Stimulated activated CD4-positive, alpha-beta T cell treated with anti-CD3 and anti-CD28 coated beads, Interleukin-15, amount 100 ng/mL, for 24 hours (primary cell): ENCODE data around the gene RHCE.
"Not testable (repeated sequence)": the region's sequence is repeated elsewhere in the genome, so short reads cannot be mapped to it uniquely, and the experiment has no call there.

Experiments used
- DNase-seq: peaks from one replicate; pipeline ENCODE4 v3.0.0-alpha.2; 2020

The RHCE gene

DNA sequence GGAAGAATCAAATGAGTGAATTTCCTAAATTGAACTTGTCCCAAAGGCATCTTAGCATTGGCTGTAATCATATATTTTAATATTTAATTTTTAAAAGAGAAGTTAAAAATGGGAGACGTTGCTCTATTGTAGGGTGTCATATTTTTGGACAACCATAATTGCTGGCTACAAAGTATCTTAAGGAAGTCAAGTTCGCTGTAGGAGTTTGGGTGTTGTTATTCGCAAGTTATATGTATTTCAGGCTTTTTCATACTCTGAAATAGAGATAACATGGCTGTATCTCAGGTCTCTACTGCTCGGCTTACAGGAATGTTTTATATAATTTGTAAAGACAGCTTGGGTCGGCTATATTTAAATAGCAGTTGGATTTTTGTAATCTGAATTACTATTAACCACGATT lies 81.6 kb downstream of the RHCE start:
- no peak for DNase-seq

DNA sequence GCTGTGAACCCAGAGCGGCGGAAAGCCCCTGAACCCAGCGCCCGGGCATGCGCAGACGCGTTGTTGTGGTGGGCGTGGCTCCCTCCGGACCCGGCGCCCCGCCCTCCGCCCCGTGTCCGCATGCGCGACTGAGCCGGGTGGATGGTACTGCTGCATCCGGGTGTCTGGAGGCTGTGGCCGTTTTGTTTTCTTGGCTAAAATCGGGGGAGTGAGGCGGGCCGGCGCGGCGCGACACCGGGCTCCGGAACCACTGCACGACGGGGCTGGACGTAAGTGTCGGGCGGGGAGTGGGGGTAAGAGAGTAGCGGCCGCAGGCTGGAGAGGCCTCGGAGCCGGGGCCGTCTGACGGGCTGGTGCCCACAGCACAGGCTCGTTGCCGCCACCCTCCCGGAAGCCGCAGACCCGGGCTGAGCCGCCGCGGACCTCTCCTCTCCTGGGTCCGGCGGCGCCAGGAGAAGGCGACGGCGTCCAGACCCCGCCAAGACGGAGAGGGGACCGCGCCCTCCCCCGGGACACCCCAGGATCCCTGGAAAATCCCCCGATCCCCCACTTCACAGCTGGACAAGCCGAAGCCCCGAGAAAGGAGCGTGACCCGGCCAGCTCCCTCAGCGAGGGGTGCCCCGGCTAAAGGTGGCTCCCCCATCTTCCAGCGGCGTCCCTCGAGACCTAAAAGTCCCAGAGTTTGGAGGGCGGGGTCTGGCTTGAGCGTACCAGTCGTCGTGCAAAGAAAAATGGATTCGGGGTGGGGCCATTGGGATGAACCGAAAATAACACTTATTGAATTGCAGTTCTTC lies 82.2 kb downstream of the RHCE start, which contains the start of gene TMEM50A:
TSS of gene TMEM50A (plus strand) at position 147 of the 794 bp plus-strand sequence. CDS start 2,153 bp downstream, outside the sequence.
- peak; percentile 90 for DNase-seq

DNA sequence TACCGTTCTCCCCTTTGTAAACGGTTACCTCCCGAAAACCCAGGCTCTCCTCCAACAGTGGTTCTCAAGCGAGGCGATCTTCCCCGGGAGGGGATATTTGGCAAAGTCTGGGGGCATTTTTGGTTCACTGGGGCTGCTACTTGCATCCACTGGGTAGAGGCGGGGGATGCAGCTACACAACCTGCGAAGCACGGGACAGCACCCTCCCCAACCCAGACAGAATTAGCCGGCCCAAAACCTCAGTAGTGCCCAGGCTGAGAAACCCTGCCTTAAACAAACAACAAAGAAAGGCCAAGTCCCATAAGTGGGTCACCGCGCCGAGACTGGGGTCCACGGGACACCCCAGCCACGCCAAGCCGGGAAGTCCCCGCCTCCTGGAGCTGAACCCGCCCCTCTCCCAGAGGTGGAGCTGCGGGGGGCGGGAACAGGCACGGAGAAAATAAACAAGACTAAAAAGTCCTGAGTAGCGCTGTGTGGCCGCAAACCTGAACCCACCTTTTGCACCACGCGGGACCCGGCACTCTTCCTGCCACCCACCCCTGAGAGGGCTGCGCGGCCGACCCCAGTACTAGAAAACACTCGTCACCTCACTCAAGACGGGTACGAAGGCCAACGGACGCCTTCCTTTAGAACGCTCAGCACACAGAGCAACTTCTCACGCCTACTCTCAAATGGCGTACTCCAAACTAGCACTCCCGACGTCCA lies 83.0 kb downstream of the RHCE start:
- DNase-seq, result peak; percentile 14

DNA sequence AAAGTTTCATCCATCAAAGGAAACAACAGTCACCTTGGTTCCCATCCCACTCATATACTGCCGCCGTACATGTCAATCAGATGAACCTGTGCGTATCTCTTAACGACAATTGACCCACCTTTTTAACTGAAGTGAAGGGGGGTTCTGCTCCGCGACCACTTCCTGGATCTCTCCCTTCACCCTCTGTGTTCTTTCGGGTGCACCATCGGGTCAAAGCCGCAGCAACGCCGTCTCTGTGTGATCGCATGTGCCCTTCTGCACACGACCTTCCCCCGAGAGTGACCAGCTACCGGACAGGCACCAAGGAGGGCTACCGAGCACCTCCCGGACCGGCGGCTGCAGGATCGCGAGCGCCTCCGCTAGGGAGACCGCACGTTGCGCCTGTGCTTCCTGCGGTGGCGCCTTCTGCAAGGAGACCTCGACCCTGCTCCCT lies 83.7 kb downstream of the RHCE start:
- peak; percentile 44 for DNase-seq

DNA sequence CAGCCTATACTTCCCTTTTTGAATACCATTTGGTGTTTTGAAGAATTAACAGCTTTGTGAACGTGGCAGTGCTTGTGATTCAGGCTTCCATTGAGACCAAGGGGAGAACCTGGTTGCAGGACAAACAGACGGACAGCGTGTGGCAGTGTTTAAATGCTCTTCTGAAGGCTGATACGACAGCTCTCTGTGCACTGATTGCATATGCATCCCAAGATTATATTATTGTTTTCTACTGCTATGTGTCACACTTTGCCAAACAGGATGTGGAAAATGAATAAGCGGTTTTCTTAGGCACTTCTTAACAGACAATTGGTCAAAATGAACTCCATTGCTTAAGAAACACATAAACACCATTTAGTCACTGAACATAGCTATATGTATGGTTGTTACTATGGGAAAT lies 90.7 kb downstream of the RHCE start:
- not testable (repeated sequence) for DNase-seq

DNA sequence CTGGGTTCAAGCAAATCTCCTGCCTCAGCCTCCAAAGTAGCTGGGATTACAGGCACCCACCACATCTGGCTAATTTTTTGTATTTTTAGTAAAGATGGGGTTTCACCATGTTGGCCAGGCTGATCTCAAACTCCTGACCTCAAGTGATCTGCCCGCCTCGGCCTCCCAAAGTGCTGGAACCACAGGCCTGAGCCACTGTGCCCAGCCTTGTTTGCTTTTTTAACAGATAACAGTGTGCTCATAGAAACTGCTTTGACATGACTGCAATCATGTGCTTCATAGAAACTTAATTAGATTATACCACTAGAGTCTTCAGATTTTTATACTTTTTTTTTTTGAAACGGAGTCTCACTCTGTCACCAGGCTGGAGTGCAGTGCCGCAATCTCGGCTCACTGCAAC lies 91.3 kb downstream of the RHCE start:
- DNase-seq, result not testable (repeated sequence)

DNA sequence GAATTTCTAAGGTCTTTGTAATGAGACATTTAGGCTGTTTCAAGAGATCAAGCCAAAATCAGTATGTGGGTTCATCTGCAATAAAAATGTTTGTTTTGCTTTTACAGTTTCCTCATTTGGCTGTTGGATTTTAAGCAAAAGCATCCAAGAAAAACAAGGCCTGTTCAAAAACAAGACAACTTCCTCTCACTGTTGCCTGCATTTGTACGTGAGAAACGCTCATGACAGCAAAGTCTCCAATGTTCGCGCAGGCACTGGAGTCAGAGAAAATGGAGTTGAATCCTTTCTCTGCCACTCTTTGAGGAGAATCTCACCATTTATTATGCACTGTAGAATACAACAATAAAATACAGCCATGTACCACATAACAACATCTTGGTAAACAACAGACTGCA lies 91.8 kb downstream of the RHCE start:
- DNase-seq, result not testable (repeated sequence)

DNA sequence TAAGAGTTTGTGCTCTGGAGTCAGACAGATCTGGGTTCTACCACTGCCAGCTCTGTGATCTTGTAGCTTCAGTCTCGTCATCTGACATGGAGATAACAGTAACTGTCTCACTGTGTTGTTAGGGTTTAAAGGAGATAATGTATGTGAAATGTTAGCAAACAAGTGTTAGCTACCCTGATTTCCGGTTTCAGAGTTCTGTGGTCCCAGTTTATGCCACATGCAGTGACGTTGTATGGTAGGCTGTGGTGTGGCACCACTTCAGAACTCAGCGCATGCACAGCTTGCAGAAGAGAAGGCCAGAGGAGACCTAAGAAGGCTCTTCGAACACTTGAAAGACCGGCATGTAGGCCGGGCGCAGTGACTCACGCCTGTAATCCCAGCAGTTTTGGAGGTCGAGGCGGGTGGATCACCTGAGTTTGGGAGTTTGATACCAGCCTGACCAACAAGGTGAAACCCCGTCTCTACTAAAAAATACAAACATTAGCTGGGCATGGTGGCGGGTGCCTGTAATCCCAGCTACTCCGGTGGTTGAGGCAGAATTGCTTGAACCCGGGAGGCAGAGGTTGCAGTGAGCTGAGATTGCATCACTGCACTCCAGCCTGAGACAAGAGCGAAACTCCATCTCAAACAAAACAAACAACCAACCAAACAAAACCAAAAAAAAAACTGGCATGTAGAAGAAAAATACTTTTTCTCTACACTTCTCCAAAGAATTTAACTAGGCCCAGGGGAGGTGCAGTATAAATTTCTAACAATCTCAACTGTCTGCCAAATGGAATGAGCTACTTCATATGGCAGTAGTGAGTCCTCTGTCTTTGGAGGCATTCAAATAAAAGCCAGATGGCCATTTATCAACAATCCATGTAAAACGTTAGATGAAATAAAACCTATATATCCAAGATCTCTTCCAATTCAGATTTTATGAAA lies 92.5 kb downstream of the RHCE start:
- not testable (repeated sequence) for DNase-seq

DNA sequence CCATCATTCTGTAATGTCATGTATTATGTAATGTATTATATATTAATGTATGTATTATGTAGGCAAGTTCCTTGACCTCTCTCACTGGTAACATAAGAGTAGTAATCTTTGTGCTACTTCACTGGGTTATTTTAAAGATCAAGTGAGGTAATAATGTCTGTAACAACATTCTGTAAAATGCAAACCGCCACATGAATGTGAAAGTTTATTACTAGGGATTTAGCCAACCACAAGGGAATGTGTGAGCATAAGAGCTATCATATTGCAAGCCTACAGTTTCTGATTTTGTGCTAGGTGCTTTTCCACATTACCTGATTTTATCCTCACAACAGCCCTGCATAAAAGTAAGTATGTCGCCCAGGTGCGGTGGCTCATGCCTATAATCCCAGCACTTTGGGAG lies 96.2 kb downstream of the RHCE start:
- DNase-seq, result not testable (repeated sequence)

DNA sequence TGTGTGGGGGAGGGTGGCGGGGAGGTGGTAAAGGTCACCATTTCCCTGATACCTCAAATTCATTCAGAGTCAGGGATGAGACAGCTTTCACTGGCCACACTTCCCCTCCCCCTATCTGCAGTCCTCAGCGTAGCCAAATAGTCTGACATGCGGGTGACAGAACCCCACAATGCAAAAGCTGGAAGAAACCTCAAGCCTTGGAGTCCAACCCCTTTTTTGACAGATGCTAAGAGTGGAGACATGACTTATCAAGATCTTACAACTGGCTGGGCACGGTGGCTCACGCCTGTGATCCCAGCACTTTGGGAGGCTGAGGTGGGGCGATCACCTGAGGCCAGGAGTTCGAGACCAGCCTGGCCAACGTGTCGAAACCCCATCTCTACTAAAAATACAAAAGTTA lies 98.5 kb downstream of the RHCE start:
- DNase-seq, result not testable (repeated sequence)

DNA sequence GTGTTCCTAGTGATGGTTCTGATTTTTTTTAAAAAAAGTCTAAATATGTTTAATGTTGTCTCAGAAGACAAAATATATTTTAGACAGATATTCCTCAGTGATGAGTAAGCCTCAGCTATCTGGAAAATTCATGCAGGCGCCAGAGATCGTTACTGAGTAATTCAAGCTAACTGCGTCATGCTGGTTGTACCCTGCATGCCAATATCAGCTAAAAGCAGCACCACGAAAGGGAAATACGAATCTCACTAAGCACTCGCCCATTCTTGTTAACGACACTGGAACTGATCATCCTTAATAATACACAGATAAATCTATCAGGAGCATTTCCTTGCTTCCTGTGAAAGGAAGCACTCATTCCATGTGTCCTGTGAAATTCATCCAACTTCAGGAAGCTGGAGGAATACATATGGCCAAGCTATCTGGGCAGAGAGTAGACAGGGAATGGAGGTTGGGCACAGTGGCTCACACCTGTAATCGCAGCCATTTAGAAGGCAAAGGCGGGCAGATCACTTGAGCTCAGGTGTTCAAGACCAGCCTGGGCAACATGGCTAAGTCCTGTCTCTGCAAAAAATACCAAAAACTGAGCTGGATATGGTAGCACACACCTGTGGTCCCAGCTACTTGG lies 100.2 kb downstream of the RHCE start:
- not testable (repeated sequence) for DNase-seq

DNA sequence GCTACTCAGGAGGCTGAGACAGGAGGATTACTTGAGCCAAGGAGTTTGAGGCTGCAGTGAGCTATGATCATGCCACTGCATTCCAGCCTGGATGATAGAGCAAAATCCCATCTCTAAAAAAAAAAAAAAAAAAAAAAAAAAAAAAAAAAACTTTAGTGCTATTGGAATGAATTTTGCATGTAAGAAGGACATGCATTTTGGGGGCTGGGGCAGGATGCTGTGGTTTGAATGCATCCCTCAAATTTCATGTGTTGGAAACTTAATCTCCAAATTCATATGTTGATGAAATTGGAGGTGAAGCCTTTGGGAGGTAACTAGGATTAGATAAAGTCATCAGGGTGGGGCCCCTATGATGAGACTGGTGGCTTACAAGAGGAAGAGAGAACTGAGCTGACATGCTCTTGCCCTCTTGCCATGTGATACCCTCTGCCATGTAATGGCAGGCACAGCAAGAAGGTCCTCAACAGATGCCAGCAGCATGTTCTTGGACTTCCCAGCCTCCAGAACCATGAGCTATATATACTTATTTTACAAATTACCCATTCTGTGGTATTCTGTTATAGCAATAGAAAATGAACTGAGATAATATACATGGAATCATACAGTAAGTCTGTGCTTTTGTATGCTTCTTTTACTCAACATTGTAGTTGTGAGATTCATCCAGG lies 107.7 kb downstream of the RHCE start:
- not testable (repeated sequence) for DNase-seq
